Left renal cortex interstitium (tissue), 4 donors: ENCODE measurements around the gene HSD17B13. TPM values are rescaled to one million over a fixed set of nuclear protein-coding genes. Genes with fewer than 3 reads are reported as not detected.
"Not testable (repeated sequence)": the region's sequence is repeated elsewhere in the genome, so short reads cannot be mapped to it uniquely, and the experiment has no call there.

Experiments
- DNase-seq, 4 donors: peaks; one replicate each; pipeline ENCODE4 v3.0.0-alpha.2; 2013; ENCODE audit warnings: low read depth in 4 of 4, low spot score in 2 of 4, missing footprints in 1 of 4
- polyA plus RNA-seq, 4 donors: library from polyadenylated mRNA; unstranded; fragments of 120-200 nt; gene quantifications; one replicate each; pipeline ENCODE4 v1.2.1, GENCODE V29; 2013; ENCODE audit not compliant: insufficient read length in 4 of 4

The HSD17B13 gene, protein sequence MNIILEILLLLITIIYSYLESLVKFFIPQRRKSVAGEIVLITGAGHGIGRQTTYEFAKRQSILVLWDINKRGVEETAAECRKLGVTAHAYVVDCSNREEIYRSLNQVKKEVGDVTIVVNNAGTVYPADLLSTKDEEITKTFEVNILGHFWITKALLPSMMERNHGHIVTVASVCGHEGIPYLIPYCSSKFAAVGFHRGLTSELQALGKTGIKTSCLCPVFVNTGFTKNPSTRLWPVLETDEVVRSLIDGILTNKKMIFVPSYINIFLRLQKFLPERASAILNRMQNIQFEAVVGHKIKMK
- 1 to 10 TPM in 1 of 4 donors, under 1 TPM in 3; 0.11 to 1.2 (median 0.53) TPM for polyA plus RNA-seq

DNA sequence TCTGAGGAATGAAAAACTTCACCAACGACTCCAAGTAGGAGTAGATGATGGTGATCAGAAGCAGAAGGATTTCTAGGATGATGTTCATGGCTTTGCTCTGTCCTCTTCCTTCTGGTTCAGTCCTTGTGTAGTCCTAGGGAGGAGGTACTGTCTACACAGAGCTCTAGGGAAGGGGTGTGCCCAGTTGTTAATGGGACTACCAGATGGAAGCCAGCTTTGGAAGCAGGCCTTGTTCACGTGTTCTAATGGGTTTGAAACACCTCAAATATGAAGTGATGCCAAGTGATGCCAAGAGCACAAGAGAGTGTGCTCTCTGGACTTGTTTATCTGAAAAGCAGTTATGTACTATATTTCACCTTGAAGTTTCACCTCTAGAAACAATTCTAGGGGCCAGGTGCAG is at the start of gene HSD17B13:
Gene HSD17B13 (minus strand): TSS at position 129 of the 400 bp plus-strand sequence. CDS start 41 bp downstream, at position 88.
- no peak for DNase-seq

GRCh38 chr4:87370068-87370467 is 47.4 kb upstream of the HSD17B13 start:
- no peak for DNase-seq

DNA sequence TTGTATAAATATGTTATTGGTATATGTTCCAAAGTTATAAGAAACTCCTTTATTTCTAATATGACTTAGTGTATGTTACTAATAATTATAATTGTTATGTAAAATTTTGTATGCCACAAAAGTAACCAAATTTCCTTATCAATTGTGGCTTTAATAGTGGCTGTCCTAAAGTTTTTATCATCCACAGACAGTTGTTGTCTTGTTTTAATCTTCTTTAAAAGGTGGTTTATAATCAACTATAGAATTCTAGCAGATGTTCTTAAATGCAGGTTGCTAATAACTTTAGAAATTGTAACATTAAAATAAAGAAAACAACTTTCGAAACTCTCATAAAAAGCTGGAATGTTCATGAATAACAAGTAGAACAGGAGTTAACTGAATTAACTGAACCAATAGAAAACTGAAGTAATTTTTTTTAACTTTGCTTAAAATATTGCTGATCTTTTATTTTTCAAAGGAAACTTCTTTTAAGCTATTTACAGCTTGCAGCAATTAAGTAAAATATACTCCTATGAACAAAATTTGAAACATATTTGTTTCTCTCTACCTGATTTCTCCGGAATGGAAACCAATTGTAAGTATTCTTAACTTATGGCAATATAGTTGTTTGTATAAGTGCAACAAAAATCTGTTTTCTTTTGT is 44.0 kb upstream of the HSD17B13 start:
- DNase-seq, result no peak

DNA sequence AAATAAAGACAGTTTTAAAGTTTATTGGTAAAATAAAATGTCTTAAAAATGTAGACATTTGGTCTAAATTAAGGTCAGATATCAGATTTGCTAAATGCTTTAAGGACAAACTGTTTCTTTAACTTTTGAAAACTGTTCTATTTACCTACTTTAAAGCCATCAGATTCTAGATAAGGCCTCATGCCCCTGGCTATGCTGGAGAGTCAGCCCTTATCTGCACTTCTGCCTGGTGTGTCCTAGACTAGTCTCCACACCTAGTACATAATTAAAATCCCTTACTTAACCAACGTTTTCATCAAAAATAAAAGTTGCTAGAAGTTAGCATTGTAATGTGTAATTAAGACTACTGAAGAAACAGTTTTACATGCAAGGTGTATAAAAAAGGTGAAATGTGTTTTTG is 42.7 kb upstream of the HSD17B13 start:
- no peak for DNase-seq

- no peak for DNase-seq
These were observed 40.9 kb upstream of the HSD17B13 start for GRCh38 chr4:87363552-87363951.

GRCh38 chr4:87360338-87360935 is 37.8 kb upstream of the HSD17B13 start:
- no peak for DNase-seq

DNA sequence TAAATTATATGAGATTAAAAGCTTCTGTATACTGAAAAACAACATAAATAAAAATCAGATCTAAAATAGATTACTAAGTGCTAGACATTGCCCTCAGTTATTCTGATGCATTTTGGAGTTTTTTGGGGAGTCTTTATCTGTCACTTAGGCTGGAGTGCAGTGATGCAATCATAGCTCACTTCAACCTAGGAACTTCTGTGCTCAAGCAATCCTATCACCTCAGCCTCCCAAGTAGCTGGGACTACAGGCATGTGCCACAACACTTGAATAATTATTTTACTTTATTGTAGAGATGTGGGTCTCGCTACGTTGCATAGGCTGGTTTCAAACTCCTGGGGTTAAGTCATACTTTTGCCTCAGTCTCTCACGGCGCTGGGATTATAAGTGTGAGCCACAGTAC is 36.6 kb upstream of the HSD17B13 start:
- no peak for DNase-seq

- DNase-seq, result no peak
These were observed 34.3 kb upstream of the HSD17B13 start for GRCh38 chr4:87356832-87357526.

DNA sequence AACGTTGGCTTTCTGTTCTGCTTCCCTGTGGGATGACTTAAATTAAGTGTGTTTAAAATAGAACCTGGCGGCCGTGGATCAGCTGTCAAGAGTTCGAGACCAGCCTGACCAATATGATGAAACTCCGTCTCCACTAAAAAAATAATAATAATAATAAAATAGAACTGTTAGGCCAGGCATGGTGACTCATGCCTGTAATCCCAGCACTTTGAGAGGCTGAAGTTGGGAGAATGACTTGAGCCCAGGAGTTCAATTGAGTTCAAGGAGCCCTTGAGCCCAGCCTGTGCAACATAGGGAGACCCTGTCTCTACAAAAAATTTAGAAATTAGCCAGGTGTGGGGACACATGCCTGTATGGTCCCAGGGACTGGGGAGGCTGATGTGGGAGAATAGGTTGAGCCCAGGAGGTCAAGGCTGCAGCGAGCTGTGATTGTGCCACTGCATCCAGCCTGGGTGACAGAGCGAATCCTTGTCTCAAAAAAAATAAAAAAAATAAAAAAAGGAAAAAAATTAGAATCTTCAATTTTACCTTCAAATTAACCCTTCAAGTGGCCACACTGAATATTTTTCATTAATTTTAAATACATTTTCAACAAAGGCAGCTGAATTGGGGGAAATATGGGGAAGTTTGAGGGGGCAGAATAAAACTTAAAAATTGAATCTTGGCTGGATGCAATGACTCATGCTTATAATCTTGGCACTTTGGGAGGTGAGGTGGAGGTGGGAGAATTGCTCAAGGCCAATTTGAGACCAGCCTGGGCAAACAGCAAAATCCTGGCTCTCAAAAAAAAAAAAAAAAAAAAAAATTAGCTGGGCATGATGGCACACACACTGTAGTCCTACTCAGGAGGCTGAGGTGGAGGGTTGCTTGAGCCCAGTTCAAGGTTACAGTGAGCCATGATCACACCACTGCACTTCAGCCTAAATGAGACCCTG is 31.8 kb upstream of the HSD17B13 start:
- DNase-seq, result no peak

- no peak for DNase-seq
These were observed 30.9 kb upstream of the HSD17B13 start for GRCh38 chr4:87353592-87353991.

- no peak for DNase-seq
These were observed 22.5 kb upstream of the HSD17B13 start for GRCh38 chr4:87345139-87345538.

- DNase-seq, result no peak
These were observed 20.2 kb upstream of the HSD17B13 start for GRCh38 chr4:87342872-87343271.

DNA sequence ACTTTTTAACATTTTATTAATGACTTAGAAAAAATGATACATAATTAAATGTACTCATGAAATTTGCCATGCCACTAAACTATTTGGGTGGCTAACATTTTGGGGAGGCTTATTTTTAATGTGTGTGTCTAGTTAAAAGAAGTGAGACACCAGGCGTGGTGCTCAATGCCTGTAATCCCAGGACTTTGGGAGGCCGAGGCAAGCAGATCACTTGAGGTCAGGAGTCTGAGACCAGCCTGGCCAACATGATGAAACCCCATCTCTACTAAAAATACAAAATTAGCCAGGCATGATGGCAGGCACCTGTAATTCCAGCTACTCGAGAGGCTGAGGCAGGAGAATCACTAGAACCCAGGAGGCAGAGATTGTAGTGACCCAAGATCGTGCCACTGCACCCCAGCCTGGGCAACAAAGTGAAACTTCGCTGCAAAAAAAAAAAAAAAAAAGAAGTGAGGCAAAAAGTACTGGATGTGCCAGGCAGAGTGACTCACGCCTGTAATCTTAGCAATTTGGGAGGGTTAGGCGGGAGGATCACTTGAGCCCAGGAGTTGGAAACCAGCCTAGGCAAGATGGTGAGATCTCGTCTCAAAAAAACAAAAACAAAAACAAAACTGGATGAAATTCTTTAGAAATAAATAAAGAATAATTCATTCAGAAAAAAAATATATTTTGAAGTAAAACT is 19.4 kb upstream of the HSD17B13 start:
- not testable (repeated sequence) for DNase-seq

GRCh38 chr4:87339440-87339839 is 16.8 kb upstream of the HSD17B13 start:
- DNase-seq, result no peak

GRCh38 chr4:87337361-87337760 is 14.7 kb upstream of the HSD17B13 start:
- no peak for DNase-seq

DNA sequence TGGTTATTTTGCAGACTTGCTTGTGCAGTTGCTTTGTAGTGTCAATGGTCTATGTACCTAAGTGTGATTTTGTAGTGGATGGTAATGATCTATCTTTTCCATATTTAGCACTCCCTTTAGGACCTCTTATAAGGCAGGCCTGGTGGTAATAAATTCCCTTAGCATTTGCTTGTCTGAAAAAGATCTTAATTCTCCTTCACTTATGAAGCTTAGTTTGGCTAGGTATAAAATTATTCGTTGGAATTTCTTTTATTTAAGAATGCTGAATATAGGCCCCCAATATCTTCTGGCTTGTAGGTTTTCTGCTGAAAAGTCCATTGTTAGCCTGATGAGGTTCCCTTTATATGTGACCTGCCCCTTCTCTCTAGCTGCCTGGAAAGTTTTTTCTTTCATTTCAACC is 10.6 kb upstream of the HSD17B13 start:
- DNase-seq, result no peak

GRCh38 chr4:87330761-87331160 is 8.1 kb upstream of the HSD17B13 start:
- DNase-seq, result no peak

DNA sequence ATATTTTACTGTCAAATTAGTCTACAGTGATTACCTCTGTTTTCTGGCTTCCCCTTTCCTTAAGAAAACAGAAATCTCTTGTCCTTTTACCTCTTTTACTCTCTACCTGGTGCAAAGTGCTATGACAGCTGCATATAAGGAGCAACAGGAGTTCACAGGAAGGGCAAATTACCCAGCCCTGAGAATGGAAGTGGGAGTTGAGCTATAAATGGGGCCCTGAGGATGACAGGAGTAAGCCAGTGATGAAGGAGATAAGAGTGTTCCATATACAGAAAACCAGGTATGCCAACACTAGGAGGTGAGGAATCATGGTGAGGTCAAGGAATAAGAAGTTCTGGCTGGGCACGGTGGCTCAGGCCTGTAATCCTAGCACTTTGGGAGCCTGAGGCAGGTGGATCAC is 4.5 kb upstream of the HSD17B13 start:
- DNase-seq, result no peak

DNA sequence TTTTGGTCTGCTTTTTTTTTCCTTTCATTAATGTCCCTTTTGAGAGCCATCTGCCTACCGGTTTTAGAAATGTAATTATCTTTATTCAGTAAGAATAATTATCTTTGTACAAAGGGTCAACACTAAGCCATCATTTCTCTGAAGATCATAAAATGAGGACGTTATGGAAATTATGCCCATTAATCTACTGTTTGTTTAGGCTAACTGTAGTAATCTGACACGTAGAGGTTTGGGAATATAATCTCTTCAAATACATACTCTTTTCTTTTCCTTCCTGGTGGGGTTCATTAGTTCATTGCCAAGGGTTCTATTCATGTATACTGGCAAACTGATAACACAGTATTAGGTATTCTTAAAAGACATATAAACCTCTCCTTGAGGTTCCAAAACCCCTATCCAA is 3.8 kb upstream of the HSD17B13 start:
- no peak for DNase-seq

- no peak for DNase-seq
These were observed 794 bp downstream of the HSD17B13 start for GRCh38 chr4:87321888-87322287.
